Neuron (in vitro differentiated cells): Measurements from ENCODE around the gene IQCF2.
"Not testable (repeated sequence)": the region's sequence is repeated elsewhere in the genome, so short reads cannot be mapped to it uniquely, and the experiment has no call there.

Experiments
- H2AFZ ChIP-seq: one replicate; pipeline ENCODE4 v1.6.1; 2013; ENCODE audit warnings: low read depth, mild to moderate bottlenecking, inconsistent platforms, low read length, moderate library complexity
- H3K27me3 ChIP-seq: one replicate; pipeline ENCODE4 v1.6.1; 2013; ENCODE audit warnings: low read length; ENCODE audit not compliant: insufficient read depth
- H3K36me3 ChIP-seq: one replicate; pipeline ENCODE4 v1.6.1; 2013; ENCODE audit warnings: low read length; ENCODE audit not compliant: insufficient read depth
- H3K4me1 ChIP-seq: one replicate; pipeline ENCODE4 v1.6.1; 2013; ENCODE audit warnings: low read length; ENCODE audit not compliant: insufficient read depth
- H3K4me3 ChIP-seq: 2 replicates; pipeline ENCODE4 v1.5.1; 2013; ENCODE audit warnings: mild to moderate bottlenecking, low read length, moderate library complexity
- H3K9me3 ChIP-seq: one replicate; pipeline ENCODE4 v1.6.1; 2013; ENCODE audit warnings: low read length

The IQCF2 gene

DNA sequence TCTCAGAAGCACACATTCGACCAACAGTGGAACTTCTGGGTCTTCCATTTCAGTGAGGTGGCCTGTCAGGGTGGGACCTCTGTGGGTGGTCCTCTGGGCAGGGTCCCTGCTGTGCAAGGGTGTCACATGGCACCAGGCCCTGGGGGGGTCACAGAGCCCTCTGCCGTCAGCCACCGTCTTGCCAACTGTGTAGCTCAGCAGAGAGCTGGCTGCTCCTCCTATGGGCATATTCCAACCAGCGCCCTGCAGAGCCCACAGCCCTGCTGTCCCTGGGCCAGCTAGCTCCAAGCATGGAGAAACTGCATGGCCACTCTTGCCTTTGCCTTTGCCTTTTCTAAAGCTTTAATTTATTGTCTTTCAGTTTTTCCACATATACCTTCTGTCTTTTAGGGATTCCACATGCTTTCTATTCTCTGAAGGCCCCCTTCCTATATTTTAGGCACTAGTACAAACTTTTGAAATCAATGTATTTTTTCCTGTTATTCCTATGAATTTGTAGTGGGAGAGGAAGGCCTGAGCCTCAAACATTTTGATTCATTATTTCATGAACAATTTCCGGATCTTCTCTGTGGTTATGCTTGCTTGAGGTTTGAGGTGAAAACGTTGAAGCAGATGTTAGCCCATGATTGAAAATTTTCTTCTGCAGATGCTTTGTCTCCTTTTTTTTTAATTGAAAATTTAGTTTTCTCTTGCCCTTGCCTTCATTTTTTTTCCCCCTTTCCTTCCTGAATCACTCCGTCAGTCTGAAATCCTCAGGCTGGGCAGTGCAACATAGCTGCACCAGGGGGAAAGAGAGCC lies 30.0 kb downstream of the IQCF2 start:
- no peaks in the 10 kb centered on the region for H3K4me1 ChIP-seq
- H3K36me3 ChIP-seq, result no peaks in the 10 kb centered on the region
- no peak overlapping the region for H3K4me3 ChIP-seq

DNA sequence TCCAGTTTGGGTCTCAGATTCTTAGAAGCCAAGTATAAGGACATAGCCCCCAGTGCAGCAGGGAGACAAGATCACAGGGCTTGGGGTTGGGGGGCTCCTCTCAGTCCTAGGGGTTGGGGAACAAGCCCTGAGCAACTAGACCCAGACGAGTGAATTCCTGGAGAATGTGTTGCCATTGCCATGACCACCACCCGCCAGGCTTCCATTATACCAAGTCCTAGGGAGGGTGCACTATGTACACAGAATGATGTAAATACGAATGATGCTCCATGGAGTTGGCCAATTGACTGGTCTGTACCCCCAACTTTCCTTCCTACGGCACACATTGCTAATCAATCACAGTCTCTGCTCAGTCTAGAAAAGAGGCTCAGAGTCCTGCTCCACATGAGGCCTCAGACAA lies 33.0 kb downstream of the IQCF2 start:
- no peak overlapping the region for H3K4me3 ChIP-seq
- no peaks in the 10 kb centered on the region for H3K36me3 ChIP-seq
- peaks cover 2% of the 10 kb centered on the region for H3K27me3 ChIP-seq
- H3K4me1 ChIP-seq, result no peaks in the 10 kb centered on the region
- H2AFZ ChIP-seq, result no peak overlapping the region
- no peaks in the 10 kb centered on the region for H3K9me3 ChIP-seq

More for the DNA sequence above, 30.0 kb downstream of the IQCF2 start:
- H2AFZ ChIP-seq, result no peak overlapping the region
- H3K9me3 ChIP-seq, result no peaks in the 10 kb centered on the region
- H3K27me3 ChIP-seq, result no peaks in the 10 kb centered on the region

DNA sequence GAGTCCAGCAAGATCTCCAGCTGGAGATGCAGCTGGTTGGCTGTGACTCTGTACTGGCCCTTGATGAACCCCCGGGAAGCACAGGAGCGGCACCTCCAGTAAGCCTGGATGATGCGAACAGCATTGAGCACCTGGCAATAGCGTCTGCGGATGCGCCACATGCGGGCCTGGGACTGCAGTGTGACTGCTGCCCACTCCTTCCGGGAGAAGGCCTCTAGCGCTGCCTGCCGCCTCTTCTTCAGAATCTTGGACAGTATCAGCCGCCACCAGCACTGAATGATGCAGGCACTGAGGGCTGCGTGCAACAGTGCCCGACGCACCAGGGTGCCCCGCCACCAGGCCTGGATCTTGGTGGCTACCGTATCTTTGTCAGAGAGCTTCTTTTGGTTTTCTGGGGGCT lies 33.5 kb downstream of the IQCF2 start:
- Histone ChIP-seq H3K36me3 (no peaks in the 10 kb centered on the region), H2AFZ (no peak overlapping the region), H3K4me3 (no peak overlapping the region), H3K4me1 (no peaks in the 10 kb centered on the region), H3K27me3 (peaks cover 2% of the 10 kb centered on the region), H3K9me3 (no peaks in the 10 kb centered on the region)

DNA sequence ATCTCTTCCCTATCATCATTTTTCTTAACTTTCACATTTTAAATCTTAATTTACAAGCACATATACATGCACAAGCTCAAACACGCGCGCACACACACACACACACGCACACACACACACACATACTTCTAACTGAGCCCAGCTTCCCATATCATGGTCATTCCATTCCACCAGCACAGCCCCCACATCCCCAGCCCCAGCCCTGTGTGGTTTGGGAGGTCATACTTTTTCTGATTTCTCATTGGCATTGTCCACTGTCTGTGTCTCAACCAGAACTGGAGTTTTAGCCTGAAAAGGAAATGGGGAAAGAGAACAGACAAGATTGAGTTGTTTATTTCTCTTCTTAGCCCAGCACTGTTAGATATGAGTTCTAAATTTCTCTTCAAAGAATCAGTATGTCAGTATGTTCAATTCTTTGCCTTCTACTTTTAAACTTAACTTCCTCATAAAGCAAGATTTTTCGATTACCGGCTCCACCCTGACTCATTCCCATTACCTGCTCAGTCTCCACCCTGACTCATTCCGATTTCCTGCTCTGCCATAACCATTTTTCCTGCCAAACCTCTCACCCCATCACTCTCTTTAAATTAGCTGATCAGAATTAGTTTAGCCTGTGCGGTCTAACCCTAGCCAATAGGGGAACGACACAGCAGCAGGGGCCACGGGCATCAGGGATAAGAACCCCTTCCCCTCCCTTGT lies 35.3 kb downstream of the IQCF2 start:
- Histone ChIP-seq H3K4me3 (no peak overlapping the region), H3K36me3 (no peaks in the 10 kb centered on the region), H3K4me1 (no peaks in the 10 kb centered on the region), H3K27me3 (peaks cover 5% of the 10 kb centered on the region), H2AFZ (no peak overlapping the region), H3K9me3 (no peaks in the 10 kb centered on the region)

DNA sequence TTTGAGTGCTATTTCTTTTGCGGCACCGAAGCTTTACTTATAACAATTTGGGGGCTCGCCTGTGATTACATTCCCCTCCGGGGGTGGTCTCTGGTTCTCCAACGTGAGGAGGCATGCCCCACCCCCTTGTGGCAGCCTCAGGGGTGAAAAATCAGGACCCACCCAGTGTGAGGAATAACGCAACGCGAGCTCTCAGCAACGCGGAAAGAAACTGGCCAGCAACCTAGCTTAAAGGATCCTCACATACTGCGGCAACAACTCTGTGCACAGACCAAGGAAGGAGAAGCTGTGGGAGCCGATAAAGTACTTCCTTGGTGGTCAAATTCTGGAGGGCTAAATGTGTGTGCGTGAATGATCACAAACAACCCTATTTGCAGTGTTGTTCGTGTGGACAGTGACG lies 36.0 kb downstream of the IQCF2 start:
- no peak overlapping the region for H3K4me3 ChIP-seq
- H3K4me1 ChIP-seq, result no peaks in the 10 kb centered on the region
- peaks cover 5% of the 10 kb centered on the region for H3K27me3 ChIP-seq
- H2AFZ ChIP-seq, result no peak overlapping the region
- no peaks in the 10 kb centered on the region for H3K9me3 ChIP-seq
- no peaks in the 10 kb centered on the region for H3K36me3 ChIP-seq

DNA sequence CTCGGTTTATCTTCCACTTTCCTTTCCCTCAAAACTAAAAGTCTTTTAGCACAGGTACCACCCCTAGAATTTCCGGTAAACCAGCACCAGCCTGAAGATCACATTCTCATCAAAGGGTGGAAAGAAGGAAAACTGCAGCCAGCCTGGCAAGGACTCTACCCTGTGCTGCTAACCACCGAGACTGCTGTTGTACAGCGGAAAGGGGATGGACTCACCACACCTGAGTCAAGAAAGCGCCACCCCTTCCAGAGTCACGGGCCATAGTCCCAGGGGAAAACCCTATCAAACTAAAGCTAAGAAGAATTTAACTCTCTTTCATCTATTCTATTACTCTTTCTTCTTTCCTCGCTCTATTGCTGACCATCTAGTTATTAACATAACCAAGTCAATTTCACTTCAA lies 38.6 kb downstream of the IQCF2 start:
- not testable (repeated sequence) for H3K27me3 ChIP-seq, H3K4me3 ChIP-seq, H3K9me3 ChIP-seq, H3K36me3 ChIP-seq, H2AFZ ChIP-seq, H3K4me1 ChIP-seq

DNA sequence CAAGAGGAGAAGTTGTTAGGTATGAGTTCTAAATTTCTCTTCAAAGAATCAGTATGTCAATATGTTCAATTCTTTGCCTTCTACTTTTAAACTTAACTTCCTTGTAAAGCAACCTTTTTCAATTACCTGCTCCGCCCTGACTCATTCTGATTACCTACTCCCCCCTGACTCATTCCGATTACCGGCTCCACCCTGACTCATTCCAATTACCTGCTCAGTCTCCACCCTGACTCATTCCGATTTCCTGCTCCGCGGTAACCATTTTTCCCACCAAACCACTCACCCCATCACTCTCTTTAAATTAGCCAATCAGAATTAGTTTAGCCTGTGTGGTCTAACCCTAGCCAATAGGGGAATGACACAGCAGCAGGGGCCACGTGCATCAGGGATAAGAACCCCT lies 40.9 kb downstream of the IQCF2 start:
- H2AFZ ChIP-seq, H3K36me3 ChIP-seq, H3K4me3 ChIP-seq, H3K9me3 ChIP-seq, H3K27me3 ChIP-seq, H3K4me1 ChIP-seq: not testable (repeated sequence)

DNA sequence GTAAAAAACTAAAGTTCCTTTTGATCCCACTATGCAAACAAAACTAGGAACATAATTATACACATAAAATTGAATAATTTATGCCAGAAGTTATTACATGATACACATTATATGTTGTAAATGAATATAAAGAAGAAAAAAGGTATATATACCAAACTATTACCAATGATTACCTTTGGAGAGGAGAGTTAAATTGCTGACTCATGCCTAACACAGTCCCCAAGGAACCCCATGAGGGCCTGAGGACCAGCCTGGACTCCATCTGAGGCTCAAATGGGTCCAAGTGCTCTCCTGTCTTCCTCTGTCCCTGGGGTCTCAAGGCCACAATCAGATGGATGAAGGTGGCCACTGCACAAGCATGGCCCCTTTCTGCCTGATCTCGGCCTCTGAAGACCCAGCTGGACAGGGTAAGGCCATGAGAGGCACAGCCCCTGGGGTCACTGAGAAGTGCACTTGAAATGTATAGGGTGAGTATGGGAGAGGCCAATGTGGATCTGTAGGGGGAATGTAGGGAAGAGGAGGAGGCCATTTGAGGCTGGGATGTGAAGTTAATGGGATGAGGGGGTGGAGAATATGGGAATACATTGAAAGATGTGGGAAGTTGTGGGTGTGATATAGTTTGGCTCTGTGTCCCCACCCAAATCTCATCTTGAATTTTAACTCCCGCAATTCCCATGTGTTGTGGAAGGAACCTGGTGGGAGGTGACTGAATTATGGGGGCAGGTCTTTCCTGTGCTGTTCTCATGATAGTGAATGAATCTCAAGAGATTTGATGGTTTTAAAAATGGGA lies 42.8 kb downstream of the IQCF2 start:
- no peaks in the 10 kb centered on the region for H3K9me3 ChIP-seq
- H2AFZ ChIP-seq, result no peak overlapping the region
- no peak overlapping the region for H3K4me3 ChIP-seq
- no peaks in the 10 kb centered on the region for H3K36me3 ChIP-seq
- no peaks in the 10 kb centered on the region for H3K4me1 ChIP-seq
- H3K27me3 ChIP-seq, result peaks cover 3% of the 10 kb centered on the region

DNA sequence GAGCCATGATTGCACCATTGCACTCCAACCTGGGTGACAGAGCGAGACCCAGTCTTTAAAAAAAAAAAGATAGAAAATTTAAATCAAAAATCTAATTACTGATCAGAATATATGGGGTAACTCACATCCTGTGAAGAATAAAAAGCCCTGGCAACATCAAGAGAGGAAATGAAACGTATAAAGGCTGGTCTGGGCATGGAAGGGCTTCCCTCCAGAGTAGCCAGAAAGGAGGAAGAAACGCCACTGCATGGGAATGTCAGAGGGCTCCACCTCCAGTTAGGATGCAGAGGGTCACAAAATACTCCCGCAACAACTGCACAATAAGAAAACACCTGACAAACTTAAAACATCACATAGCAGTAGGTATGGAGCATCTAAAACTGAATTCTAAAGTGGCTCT lies 46.6 kb downstream of the IQCF2 start:
- Histone ChIP-seq H3K9me3 (no peaks in the 10 kb centered on the region), H3K27me3 (no peaks in the 10 kb centered on the region), H2AFZ (no peak overlapping the region), H3K4me3 (no peak overlapping the region), H3K36me3 (no peaks in the 10 kb centered on the region), H3K4me1 (no peaks in the 10 kb centered on the region)
